Measurements from ENCODE around the gene PIGN.

PIGN gene

DNA sequence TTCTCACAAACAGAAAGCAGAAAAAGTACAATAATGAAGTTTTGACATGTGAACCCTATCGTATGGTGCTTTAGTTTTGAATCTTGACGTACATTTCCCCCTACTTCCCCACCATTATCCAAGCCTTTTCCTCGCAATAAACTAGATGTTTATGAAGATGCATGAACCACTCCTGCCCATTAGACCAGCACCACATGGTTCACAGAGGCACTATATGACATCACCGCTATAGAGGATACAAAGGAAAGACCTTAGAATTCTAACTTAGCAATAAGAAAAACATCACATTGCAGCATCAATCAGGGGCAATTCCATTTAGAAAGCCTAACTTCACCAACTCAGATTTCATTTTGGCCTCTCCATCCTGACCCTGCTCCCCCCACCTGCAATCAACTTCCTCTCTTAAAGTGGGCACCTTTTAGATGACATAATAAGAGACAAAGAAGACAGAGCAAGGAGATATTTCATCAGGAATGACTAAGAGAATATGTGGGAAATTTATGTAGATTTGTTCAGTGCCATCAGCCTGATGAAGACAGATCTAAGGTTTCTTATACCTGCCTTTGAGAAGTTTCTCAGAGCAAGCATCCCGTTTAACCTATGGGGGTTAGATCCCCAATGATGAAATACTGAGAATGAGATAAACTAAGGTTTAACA, 124.9 kb downstream of the PIGN start:
- Histone ChIP-seq H3K79me2 (ENCODE audit: insufficient read depth, low read depth) (no peaks in the 10 kb centered on the region), H3K27me3 (ENCODE audit: insufficient read depth, low read depth) (no peaks in the 10 kb centered on the region), H3K4me1 (ENCODE audit: low read depth, poor library complexity, severe bottlenecking) (no peaks in the 10 kb centered on the region), H4K20me1 (ENCODE audit: insufficient read depth) (no peaks in the 10 kb centered on the region), H3K9ac (no peak overlapping the region), H3K4me3 (IDR thresholded peaks at IDR 0.05; ENCODE audit: insufficient read depth, low read depth, low read length) (no peak overlapping the region), H3K4me2 (no peak overlapping the region), H2AFZ (ENCODE audit: low read depth) (no peak overlapping the region), H3K27ac (no peak overlapping the region), H3K36me3 (ENCODE audit: insufficient read depth) (no peaks in the 10 kb centered on the region)
- TF ChIP-seq, protein P1, sequence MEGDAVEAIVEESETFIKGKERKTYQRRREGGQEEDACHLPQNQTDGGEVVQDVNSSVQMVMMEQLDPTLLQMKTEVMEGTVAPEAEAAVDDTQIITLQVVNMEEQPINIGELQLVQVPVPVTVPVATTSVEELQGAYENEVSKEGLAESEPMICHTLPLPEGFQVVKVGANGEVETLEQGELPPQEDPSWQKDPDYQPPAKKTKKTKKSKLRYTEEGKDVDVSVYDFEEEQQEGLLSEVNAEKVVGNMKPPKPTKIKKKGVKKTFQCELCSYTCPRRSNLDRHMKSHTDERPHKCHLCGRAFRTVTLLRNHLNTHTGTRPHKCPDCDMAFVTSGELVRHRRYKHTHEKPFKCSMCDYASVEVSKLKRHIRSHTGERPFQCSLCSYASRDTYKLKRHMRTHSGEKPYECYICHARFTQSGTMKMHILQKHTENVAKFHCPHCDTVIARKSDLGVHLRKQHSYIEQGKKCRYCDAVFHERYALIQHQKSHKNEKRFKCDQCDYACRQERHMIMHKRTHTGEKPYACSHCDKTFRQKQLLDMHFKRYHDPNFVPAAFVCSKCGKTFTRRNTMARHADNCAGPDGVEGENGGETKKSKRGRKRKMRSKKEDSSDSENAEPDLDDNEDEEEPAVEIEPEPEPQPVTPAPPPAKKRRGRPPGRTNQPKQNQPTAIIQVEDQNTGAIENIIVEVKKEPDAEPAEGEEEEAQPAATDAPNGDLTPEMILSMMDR (conservative IDR thresholded peaks at IDR 0.05; ENCODE audit: low read depth, low read length), result no peak

DNA sequence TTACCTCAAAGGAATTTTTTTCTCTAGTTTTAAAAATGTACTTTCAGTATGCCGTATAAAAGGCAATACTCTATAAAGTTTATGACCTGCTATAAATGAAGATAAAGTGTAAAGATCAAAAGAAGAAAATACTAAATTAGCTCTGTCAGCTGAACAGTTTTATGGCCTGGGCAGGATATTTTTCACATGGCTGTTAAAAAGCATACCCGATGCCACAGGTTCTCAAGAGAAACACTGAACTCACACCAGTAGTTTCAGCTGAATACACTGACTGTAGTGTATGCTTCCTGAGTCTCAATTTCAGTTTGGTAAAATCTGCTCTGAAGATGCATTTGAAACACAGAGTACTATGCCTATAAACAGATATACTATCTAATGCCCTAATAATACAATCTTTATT, 126.0 kb downstream of the PIGN start:
- TF ChIP-seq, protein P1 (conservative IDR thresholded peaks at IDR 0.05; ENCODE audit: low read depth, low read length), result no peak

DNA sequence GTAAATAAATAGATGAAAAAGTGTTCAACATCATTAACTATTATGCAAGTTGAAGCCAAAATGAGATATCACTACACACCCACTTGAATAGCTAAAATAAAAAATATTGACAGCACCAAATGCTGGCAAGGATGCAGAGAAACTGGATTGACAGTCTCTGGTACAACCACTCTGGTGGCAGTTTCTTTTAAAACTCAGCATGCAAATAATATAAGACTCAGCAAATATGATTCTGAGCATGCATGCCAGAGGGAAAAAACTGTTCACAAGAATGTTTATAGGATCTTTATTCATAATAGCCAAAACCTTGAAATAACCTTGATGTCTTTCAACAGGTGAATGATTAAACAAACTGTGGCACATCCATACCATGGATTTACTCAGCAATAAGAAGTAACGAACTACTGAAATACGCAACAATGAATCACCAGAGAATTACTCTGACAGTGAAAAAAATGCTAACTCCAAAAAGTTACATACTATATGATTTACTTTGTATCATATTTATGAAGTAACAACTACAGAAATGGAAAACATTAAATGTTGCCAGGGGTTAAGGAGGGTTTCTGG, 131.8 kb downstream of the PIGN start:
- H3K27ac ChIP-seq, result no peak overlapping the region
- H3K9ac ChIP-seq, result no peak overlapping the region
- H3K79me2 ChIP-seq (ENCODE audit: insufficient read depth, low read depth), result no peaks in the 10 kb centered on the region
- no peaks in the 10 kb centered on the region for H3K27me3 ChIP-seq (ENCODE audit: insufficient read depth, low read depth)
- H4K20me1 ChIP-seq (ENCODE audit: insufficient read depth), result no peaks in the 10 kb centered on the region
- H3K36me3 ChIP-seq (ENCODE audit: insufficient read depth), result no peaks in the 10 kb centered on the region
- no peak overlapping the region for H2AFZ ChIP-seq (ENCODE audit: low read depth)
- no peak overlapping the region for H3K4me3 ChIP-seq (IDR thresholded peaks at IDR 0.05; ENCODE audit: insufficient read depth, low read depth, low read length)
- TF ChIP-seq, protein P1 (conservative IDR thresholded peaks at IDR 0.05; ENCODE audit: low read depth, low read length), result no peak
- H3K4me1 ChIP-seq (ENCODE audit: low read depth, poor library complexity, severe bottlenecking), result no peaks in the 10 kb centered on the region
- no peak overlapping the region for H3K4me2 ChIP-seq

More for the DNA sequence above, 126.0 kb downstream of the PIGN start:
- Histone ChIP-seq H3K79me2 (ENCODE audit: insufficient read depth, low read depth) (no peaks in the 10 kb centered on the region), H3K27me3 (ENCODE audit: insufficient read depth, low read depth) (no peaks in the 10 kb centered on the region), H3K4me3 (IDR thresholded peaks at IDR 0.05; ENCODE audit: insufficient read depth, low read depth, low read length) (no peak overlapping the region), H3K27ac (no peak overlapping the region), H3K36me3 (ENCODE audit: insufficient read depth) (no peaks in the 10 kb centered on the region), H3K4me1 (ENCODE audit: low read depth, poor library complexity, severe bottlenecking) (no peaks in the 10 kb centered on the region), H3K9ac (no peak overlapping the region), H3K4me2 (no peak overlapping the region), H2AFZ (ENCODE audit: low read depth) (no peak overlapping the region), H4K20me1 (ENCODE audit: insufficient read depth) (no peaks in the 10 kb centered on the region)

DNA sequence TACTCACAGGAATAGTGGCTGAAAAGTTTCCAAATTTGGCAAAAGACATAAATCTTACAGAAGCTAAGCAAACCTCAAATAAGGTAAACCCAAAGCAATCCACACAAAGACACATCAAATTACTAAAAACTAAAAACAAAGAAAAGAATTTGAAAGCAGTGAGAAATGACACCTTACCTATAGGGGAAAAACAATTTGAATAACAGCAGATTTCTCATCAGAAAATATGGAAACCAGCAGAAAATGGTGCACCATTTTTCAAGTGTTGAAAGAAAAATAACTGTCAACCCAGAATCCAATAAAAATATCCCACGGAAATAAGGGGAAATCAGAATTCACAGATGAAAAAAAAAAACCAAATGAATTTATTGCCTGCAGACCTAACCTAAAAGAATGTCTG, 138.6 kb downstream of the PIGN start:
- Histone ChIP-seq H3K79me2 (ENCODE audit: insufficient read depth, low read depth) (no peaks in the 10 kb centered on the region), H3K4me2 (no peak overlapping the region), H2AFZ (ENCODE audit: low read depth) (no peak overlapping the region), H3K27ac (no peak overlapping the region), H3K4me3 (IDR thresholded peaks at IDR 0.05; ENCODE audit: insufficient read depth, low read depth, low read length) (no peak overlapping the region), H3K9ac (no peak overlapping the region), H3K36me3 (ENCODE audit: insufficient read depth) (no peaks in the 10 kb centered on the region), H4K20me1 (ENCODE audit: insufficient read depth) (no peaks in the 10 kb centered on the region), H3K4me1 (ENCODE audit: low read depth, poor library complexity, severe bottlenecking) (no peaks in the 10 kb centered on the region), H3K27me3 (ENCODE audit: insufficient read depth, low read depth) (no peaks in the 10 kb centered on the region)
- TF ChIP-seq, protein P1 (conservative IDR thresholded peaks at IDR 0.05; ENCODE audit: low read depth, low read length), result no peak

Data from KMS-11 (cell line).